OCI-LY1 (cell line): ENCODE results near the gene ZSWIM3.

Source experiments
- CTCF ChIP-seq: fragments of 200-600 bp; sonication (generic), shearing (Covaris generic); IDR thresholded peaks from 2 replicates; pipeline ENCODE4 v1.5.1; 2017; ENCODE audit warnings: mild to moderate bottlenecking, antibody characterized with exemption, low read length, moderate library complexity, mixed read lengths
- EZH2 ChIP-seq: fragments of 200-600 bp; sonication (generic), shearing (Covaris generic); IDR thresholded peaks from 2 replicates; pipeline ENCODE4 v1.8.0; 2017; ENCODE audit warnings: borderline replicate concordance, mixed run types, mild to moderate bottlenecking, antibody characterized with exemption, low read length, moderate library complexity, mixed read lengths

GRCh38 chr20:45897692-45898091, 40.3 kb downstream of the ZSWIM3 start:
- TF ChIP-seq EZH2 (no peak), CTCF (no peak)
